Mesendoderm (in vitro differentiated cells): Measurements from ENCODE around the gene SLCO2A1.

Experiments
- DNase-seq: peaks from one replicate; pipeline ENCODE4 v3.0.0; 2013
- H2AK5ac ChIP-seq: 2 replicates; pipeline ENCODE4 v1.6.1; 2013; ENCODE audit warnings: low read length, inconsistent platforms
- H2BK120ac ChIP-seq: 2 replicates; pipeline ENCODE4 v1.6.1; 2013; ENCODE audit warnings: low read depth, mild to moderate bottlenecking, low read length, moderate library complexity, mixed read lengths
- H2BK15ac ChIP-seq: replicated peaks from 2 replicates; pipeline ENCODE4 v1.6.1; 2013; ENCODE audit warnings: low read depth, mild to moderate bottlenecking, moderate library complexity
- H2BK5ac ChIP-seq: 2 replicates; pipeline ENCODE4 v1.6.1; 2013; ENCODE audit warnings: low read length, inconsistent platforms
- H3K18ac ChIP-seq: 2 replicates; pipeline ENCODE4 v1.6.1; 2013; ENCODE audit warnings: mild to moderate bottlenecking, low read length, mixed read lengths
- H3K23ac ChIP-seq: one replicate; pipeline ENCODE4 v1.6.1; 2013; ENCODE audit warnings: low read length
- H3K27ac ChIP-seq: 2 replicates; pipeline ENCODE4 v1.5.1; 2013; ENCODE audit warnings: low read depth, mild to moderate bottlenecking, inconsistent platforms, low read length, moderate library complexity
- H3K27me3 ChIP-seq: 2 replicates; pipeline ENCODE4 v1.6.1; 2013; ENCODE audit warnings: low read length, control low read depth, mild to moderate bottlenecking, inconsistent platforms; ENCODE audit not compliant: insufficient read depth, poor library complexity
- H3K36me3 ChIP-seq: 2 replicates; pipeline ENCODE4 v1.6.1; 2013; ENCODE audit warnings: low read length, inconsistent platforms; ENCODE audit not compliant: control insufficient read depth, insufficient read depth
- H3K4ac ChIP-seq: one replicate; pipeline ENCODE4 v1.6.1; 2013; ENCODE audit warnings: low read depth, mild to moderate bottlenecking, low read length, moderate library complexity
- H3K4me1 ChIP-seq: 2 replicates; pipeline ENCODE4 v1.6.1; 2013; ENCODE audit warnings: low read depth, low read length, inconsistent platforms; ENCODE audit not compliant: control insufficient read depth
- H3K4me2 ChIP-seq: 2 replicates; pipeline ENCODE4 v1.6.1; 2013; ENCODE audit warnings: low read length
- H3K4me3 ChIP-seq: 2 replicates; pipeline ENCODE4 v1.5.1; 2013; ENCODE audit warnings: mild to moderate bottlenecking, low read length
- H3K56ac ChIP-seq: one replicate; pipeline ENCODE4 v1.6.1; 2013; ENCODE audit warnings: low read length
- H3K79me1 ChIP-seq: 2 replicates; pipeline ENCODE4 v1.6.1; 2013; ENCODE audit warnings: low read length, inconsistent platforms
- H3K79me2 ChIP-seq: 2 replicates; pipeline ENCODE4 v1.6.1; 2013; ENCODE audit warnings: mild to moderate bottlenecking, low read length; ENCODE audit not compliant: control insufficient read depth, insufficient read depth
- H3K9ac ChIP-seq: 2 replicates; pipeline ENCODE4 v1.6.1; 2013; ENCODE audit warnings: low read length, inconsistent platforms
- H4K5ac ChIP-seq: one replicate; pipeline ENCODE4 v1.6.1; 2013; ENCODE audit warnings: low read length
- H4K8ac ChIP-seq: one replicate; pipeline ENCODE4 v1.6.1; 2013; ENCODE audit warnings: low read depth, mild to moderate bottlenecking, control low read depth, low read length, moderate library complexity
- WGBS: extraction: QIAGEN DNeasy Blood & Tissue Kit; methylation state at CpG from one replicate; pipeline ENCODE4 v1.1.7; 2013; ENCODE audit warnings: low lambda C conversion rate, missing lambda C conversion rate; ENCODE audit not compliant: insufficient coverage; ENCODE audit errors: extremely low coverage; 5-methylcytosine and 5-hydroxymethylcytosine counted together

Gene SLCO2A1

GRCh38 chr3:133948131-133948810 is 81.5 kb downstream of the SLCO2A1 start:
- WGBS: no CpG with 5 or more reads among the region's 9 CpGs
- peaks cover 7% of the 10 kb centered on the region for H3K36me3 ChIP-seq
- H3K79me1 ChIP-seq: no peaks in the 10 kb centered on the region

GRCh38 chr3:133945381-133946095 is 84.2 kb downstream of the SLCO2A1 start:
- DNase-seq: no peak
- Histone ChIP-seq H3K27ac (no peak overlapping the region), H3K56ac (no peak overlapping the region)

More at GRCh38 chr3:133948131-133948810, 81.5 kb downstream of the SLCO2A1 start:
- Histone ChIP-seq H3K23ac (no peak overlapping the region), H2BK5ac (no peak overlapping the region), H3K4me3 (no peak overlapping the region), H3K4me2 (no peak overlapping the region), H3K4ac (no peak overlapping the region), H3K9ac (no peak overlapping the region), H2AK5ac (no peak overlapping the region), H3K79me2 (no peaks in the 10 kb centered on the region), H2BK120ac (no peak overlapping the region), H4K8ac (no peak overlapping the region), H3K27me3 (no peaks in the 10 kb centered on the region), H3K4me1 (no peaks in the 10 kb centered on the region), H2BK15ac (no peak overlapping the region), H3K18ac (no peak overlapping the region), H4K5ac (no peak overlapping the region), H3K56ac (no peak overlapping the region), H3K27ac (no peak overlapping the region)
- no peak for DNase-seq

GRCh38 chr3:133944641-133945380 is 84.9 kb downstream of the SLCO2A1 start:
- Histone ChIP-seq H2BK120ac (no peak overlapping the region), H3K4me2 (no peak overlapping the region), H2BK15ac (no peak overlapping the region), H4K5ac (no peak overlapping the region), H3K79me1 (no peaks in the 10 kb centered on the region), H3K27me3 (no peaks in the 10 kb centered on the region), H2AK5ac (no peak overlapping the region), H3K27ac (no peak overlapping the region), H2BK5ac (no peak overlapping the region), H3K4me1 (no peaks in the 10 kb centered on the region), H3K18ac (no peak overlapping the region), H3K56ac (no peak overlapping the region), H3K4me3 (no peak overlapping the region), H3K4ac (no peak overlapping the region), H3K79me2 (no peaks in the 10 kb centered on the region), H3K9ac (no peak overlapping the region), H4K8ac (no peak overlapping the region), H3K23ac (no peak overlapping the region), H3K36me3 (peaks cover 12% of the 10 kb centered on the region)
- WGBS: no CpG with 5 or more reads among the region's 13 CpGs
- DNase-seq: no peak

More at GRCh38 chr3:133945381-133946095, 84.2 kb downstream of the SLCO2A1 start:
- no peaks in the 10 kb centered on the region for H3K27me3 ChIP-seq
- no peak overlapping the region for H2BK120ac ChIP-seq
- H3K4ac ChIP-seq: no peak overlapping the region
- no peaks in the 10 kb centered on the region for H3K4me1 ChIP-seq
- H3K18ac ChIP-seq: no peak overlapping the region
- no peak overlapping the region for H2BK15ac ChIP-seq
- H3K36me3 ChIP-seq: peaks cover 12% of the 10 kb centered on the region
- no peak overlapping the region for H2AK5ac ChIP-seq
- H3K79me2 ChIP-seq: no peaks in the 10 kb centered on the region
- H3K9ac ChIP-seq: no peak overlapping the region
- H3K4me3 ChIP-seq: no peak overlapping the region
- H4K5ac ChIP-seq: no peak overlapping the region
- H3K23ac ChIP-seq: no peak overlapping the region
- H3K4me2 ChIP-seq: no peak overlapping the region
- H3K79me1 ChIP-seq: no peaks in the 10 kb centered on the region
- H2BK5ac ChIP-seq: no peak overlapping the region
- H4K8ac ChIP-seq: no peak overlapping the region
- WGBS: no CpG with 5 or more reads among the region's 12 CpGs

- no peaks in the 10 kb centered on the region for H3K27me3 ChIP-seq
- no peak overlapping the region for H2AK5ac ChIP-seq
- H3K9ac ChIP-seq: no peak overlapping the region
- no peak overlapping the region for H3K56ac ChIP-seq
- H3K23ac ChIP-seq: no peak overlapping the region
- no peak for DNase-seq
- H2BK15ac ChIP-seq: no peak overlapping the region
- no peak overlapping the region for H4K5ac ChIP-seq
- no peak overlapping the region for H3K4me3 ChIP-seq
- no peak overlapping the region for H2BK120ac ChIP-seq
- H2BK5ac ChIP-seq: no peak overlapping the region
- no CpG with 5 or more reads among the region's 2 CpGs for WGBS
- peaks cover 12% of the 10 kb centered on the region for H3K36me3 ChIP-seq
- no peak overlapping the region for H4K8ac ChIP-seq
- H3K4ac ChIP-seq: no peak overlapping the region
- H3K79me2 ChIP-seq: no peaks in the 10 kb centered on the region
- H3K27ac ChIP-seq: no peak overlapping the region
- no peak overlapping the region for H3K4me2 ChIP-seq
- H3K79me1 ChIP-seq: no peaks in the 10 kb centered on the region
- no peak overlapping the region for H3K18ac ChIP-seq
- H3K4me1 ChIP-seq: no peaks in the 10 kb centered on the region
These were observed 85.5 kb downstream of the SLCO2A1 start for GRCh38 chr3:133944181-133944580.

- WGBS: no CpG with 5 or more reads among the region's 5 CpGs
- H3K4me2 ChIP-seq: no peak overlapping the region
These were observed 86.0 kb downstream of the SLCO2A1 start for GRCh38 chr3:133943639-133944141.

More at GRCh38 chr3:133943639-133944141, 86.0 kb downstream of the SLCO2A1 start:
- H3K4me1 ChIP-seq: no peaks in the 10 kb centered on the region
- H3K18ac ChIP-seq: no peak overlapping the region
- no peak overlapping the region for H3K27ac ChIP-seq
- H3K9ac ChIP-seq: no peak overlapping the region
- peaks cover 12% of the 10 kb centered on the region for H3K36me3 ChIP-seq
- no peak overlapping the region for H2BK120ac ChIP-seq
- no peaks in the 10 kb centered on the region for H3K27me3 ChIP-seq
- H3K56ac ChIP-seq: no peak overlapping the region
- H3K23ac ChIP-seq: no peak overlapping the region
- H2AK5ac ChIP-seq: no peak overlapping the region
- H2BK15ac ChIP-seq: no peak overlapping the region
- no peaks in the 10 kb centered on the region for H3K79me1 ChIP-seq
- no peak overlapping the region for H4K5ac ChIP-seq
- H4K8ac ChIP-seq: no peak overlapping the region
- no peak for DNase-seq
- H3K4ac ChIP-seq: no peak overlapping the region
- no peaks in the 10 kb centered on the region for H3K79me2 ChIP-seq
- H3K4me3 ChIP-seq: no peak overlapping the region
- H2BK5ac ChIP-seq: no peak overlapping the region
